ENCODE results near the gene ITPK1. TPM values are rescaled to one million over a fixed set of nuclear protein-coding genes. Genes with fewer than 3 reads are reported as not detected.

The ITPK1 gene
- total and polyA plus RNA-seq, 10 of the 15 experiments (the other 5 are each of a cell fraction or from before 2014, with no cell fraction given), result 1.3 to 73.2 (median 27.0) TPM

DNA sequence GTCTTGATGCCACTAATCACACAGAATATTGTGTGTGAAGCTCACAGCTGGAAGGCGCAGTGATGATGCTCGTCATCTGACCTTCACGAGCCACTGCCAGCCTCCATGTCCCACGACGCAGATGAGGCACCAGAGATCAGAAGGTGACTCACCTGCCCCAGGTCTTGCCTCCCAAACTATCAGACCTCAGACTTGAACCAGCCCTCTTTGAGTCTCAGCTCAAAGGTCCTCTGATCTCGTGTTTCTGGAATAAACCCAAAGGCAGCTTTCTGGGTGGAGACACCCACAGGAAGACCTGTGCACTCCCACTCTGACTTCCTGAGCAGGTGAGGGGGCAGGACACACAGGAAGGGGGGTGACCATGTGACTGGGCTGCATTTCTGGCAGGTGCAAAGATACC, 212.4 kb downstream of the ITPK1 start:
- BruUV-seq (replicated peaks), result no TSS peak
- Histone ChIP-seq H3K4me3 (no peak overlapping the region), H3K9me3 (replicated peaks; ENCODE audit: control insufficient read depth, insufficient read depth, low read length) (no peaks in the 10 kb centered on the region; the same call in 2 of the 3 replicates), H3K79me2 (ENCODE audit: control insufficient read depth, insufficient read depth, low read length) (no peaks in the 10 kb centered on the region), H3K4me1 (ENCODE audit: control insufficient read depth, insufficient read depth, low read length) (no peaks in the 10 kb centered on the region; the same call in 1 of the 2 replicates), H3K27ac (ENCODE audit: control insufficient read depth, insufficient read depth) (no peak overlapping the region), H3K9ac (ENCODE audit: control insufficient read depth, insufficient read depth, low read length) (no peak overlapping the region), H3K36me3 (ENCODE audit: control insufficient read depth in 2 of 2, insufficient read depth in 2 of 2, low read length in 1 of 2) (no peaks in the 10 kb centered on the region), H2AFZ (ENCODE audit: control insufficient read depth, low read depth, low read length) (no peak overlapping the region), H4K20me1 (ENCODE audit: control insufficient read depth, insufficient read depth) (no peaks in the 10 kb centered on the region), H3K27me3 (replicated peaks in 1 of 2; ENCODE audit: control insufficient read depth in 2 of 2, insufficient read depth in 2 of 2, low read length in 1 of 2) (no peaks in the 10 kb centered on the region; a peak in 1 of 4 replicates), H3K4me2 (ENCODE audit: control insufficient read depth, insufficient read depth) (no peak overlapping the region)
- TF ChIP-seq BCLAF1 (IDR thresholded peaks at IDR 0.05), result no peak
- no peak for TF ChIP-seq ZSCAN29 (IDR thresholded peaks at IDR 0.05)
- TF ChIP-seq ZNF24 (IDR thresholded peaks at IDR 0.05), result no peak
- no peak for TF ChIP-seq EP300 (IDR thresholded peaks at IDR 0.05; ENCODE audit: borderline replicate concordance in 1 of 2, control insufficient read depth in 1 of 2, low read depth in 2 of 2, low read length in 2 of 2)
- no peak for TF ChIP-seq NBN (IDR thresholded peaks at IDR 0.05)
- TF ChIP-seq ZNF384 (IDR thresholded peaks at IDR 0.05; ENCODE audit: borderline replicate concordance, low read depth, low read length), result no peak
- TF ChIP-seq JUND (IDR thresholded peaks at IDR 0.05; ENCODE audit: low read depth, low read length), result no peak
- TF ChIP-seq YBX1 (IDR thresholded peaks at IDR 0.05), result no peak
- no peak for TF ChIP-seq CHD1 (IDR thresholded peaks at IDR 0.05; ENCODE audit: low read depth, low read length)
- no peak for TF ChIP-seq RBBP5 (conservative IDR thresholded peaks at IDR 0.05)
- TF ChIP-seq JUNB (IDR thresholded peaks at IDR 0.05), result no peak
- TF ChIP-seq BACH1 (IDR thresholded peaks at IDR 0.05; ENCODE audit: borderline replicate concordance), result no peak
- no peak for TF ChIP-seq USF1 (IDR thresholded peaks at IDR 0.05; ENCODE audit: borderline replicate concordance, extremely low read length, insufficient read depth, low read depth, low read length)
- no peak for TF ChIP-seq SIX5 (IDR thresholded peaks at IDR 0.05; ENCODE audit: low read depth, low read length, severe bottlenecking)
- no peak for TF ChIP-seq SMC3 (IDR thresholded peaks at IDR 0.05; ENCODE audit: borderline replicate concordance, low read length)
- no peak for TF ChIP-seq POLR2AphosphoS2 (IDR thresholded peaks at IDR 0.05; ENCODE audit: low read depth, low read length)
- no peak for TF ChIP-seq SP1 (IDR thresholded peaks at IDR 0.05; ENCODE audit: low read depth, low read length)
- TF ChIP-seq, protein P1, sequence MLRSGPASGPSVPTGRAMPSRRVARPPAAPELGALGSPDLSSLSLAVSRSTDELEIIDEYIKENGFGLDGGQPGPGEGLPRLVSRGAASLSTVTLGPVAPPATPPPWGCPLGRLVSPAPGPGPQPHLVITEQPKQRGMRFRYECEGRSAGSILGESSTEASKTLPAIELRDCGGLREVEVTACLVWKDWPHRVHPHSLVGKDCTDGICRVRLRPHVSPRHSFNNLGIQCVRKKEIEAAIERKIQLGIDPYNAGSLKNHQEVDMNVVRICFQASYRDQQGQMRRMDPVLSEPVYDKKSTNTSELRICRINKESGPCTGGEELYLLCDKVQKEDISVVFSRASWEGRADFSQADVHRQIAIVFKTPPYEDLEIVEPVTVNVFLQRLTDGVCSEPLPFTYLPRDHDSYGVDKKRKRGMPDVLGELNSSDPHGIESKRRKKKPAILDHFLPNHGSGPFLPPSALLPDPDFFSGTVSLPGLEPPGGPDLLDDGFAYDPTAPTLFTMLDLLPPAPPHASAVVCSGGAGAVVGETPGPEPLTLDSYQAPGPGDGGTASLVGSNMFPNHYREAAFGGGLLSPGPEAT (IDR thresholded peaks at IDR 0.05; ENCODE audit: low read depth), result no peak
- no peak for TF ChIP-seq STAT3 (IDR thresholded peaks at IDR 0.05; ENCODE audit: low read depth, low read length)
- in situ Hi-C loops (cut with MboI) (no loop called here), intact Hi-C loops (cut with micrococcal nuclease; ENCODE audit: unreplicated experiment) (no loop called here)
- DNase-seq (ENCODE audit: low read depth, low spot score) (no peak), ATAC-seq (no peak), FAIRE-seq (no peak)
- RAD21 ChIA-PET (ENCODE audit: unreplicated experiment), result no interaction called here
- CTCF ChIA-PET, result no interaction called here
- WGBS (ENCODE audit: insufficient coverage, insufficient replicate concordance, low lambda C conversion rate, missing lambda C conversion rate), result 71% methylated on average over 6 of the region's 6 CpGs
- POLR2A ChIA-PET, result no interaction called here
- SMC1A ChIA-PET (ENCODE audit: uncharacterized antibody, unreplicated experiment), result interaction anchor here (0.6 kb wide), 1 partner anchor 210 kb away, joined by 3 read pairs; no protein-coding TSS in a partner anchor

All from GM12878 (cell line).